HCT116 (cell line): ENCODE results near the gene ACO2.

Experiments
- CTCF ChIP-seq, 3 experiments: fragments of 200-600 bp in 1 of 3; sonication (generic) in 1 of 3; IDR thresholded peaks in 2 of 3; conservative IDR thresholded peaks in 1 of 3; 2 replicates each; pipeline ENCODE4 v1.5.1; 2012 to 2017; ENCODE audit warnings: low read depth in 2 of 3, low read length in 2 of 3, antibody characterized with exemption in 1 of 3, borderline replicate concordance in 1 of 3, control low read depth in 1 of 3, mild to moderate bottlenecking in 1 of 3, mixed read lengths in 1 of 3, mixed run types in 1 of 3, moderate library complexity in 1 of 3; ENCODE audit not compliant: insufficient read depth in 1 of 3
- EZH2 ChIP-seq: fragments of 200-600 bp; sonication (generic); IDR thresholded peaks from 2 replicates; pipeline ENCODE4 v1.6.1; 2017; ENCODE audit warnings: antibody characterized with exemption, mixed run types
- FOSL1 ChIP-seq: IDR thresholded peaks from 2 replicates; pipeline ENCODE4 v1.6.1; 2012; ENCODE audit warnings: low read depth
- JUND ChIP-seq: IDR thresholded peaks from 2 replicates; pipeline ENCODE4 v1.6.1; 2012
- POLR2A ChIP-seq: IDR thresholded peaks from 2 replicates; pipeline ENCODE4 v1.7.0; 2011; ENCODE audit warnings: borderline replicate concordance; ENCODE audit not compliant: insufficient read depth, insufficient read length; ENCODE audit errors: extremely low read depth
- REST ChIP-seq: IDR thresholded peaks from 2 replicates; pipeline ENCODE4 v1.6.1; 2012; ENCODE audit warnings: low read depth
- SIN3A ChIP-seq: IDR thresholded peaks from 2 replicates; pipeline ENCODE4 v1.6.1; 2012; ENCODE audit warnings: low read depth
- TCF7L2 ChIP-seq: IDR thresholded peaks from 2 replicates; pipeline ENCODE4 v1.7.0; 2011; ENCODE audit warnings: borderline replicate concordance, inconsistent platforms; ENCODE audit not compliant: insufficient read depth, insufficient read length; ENCODE audit errors: extremely low read depth
- ZNF274 ChIP-seq: fragments of 200-500 bp; sonication (Bioruptor generic); IDR thresholded peaks from 2 replicates; pipeline ENCODE4 v1.6.1; 2014; ENCODE audit warnings: mild to moderate bottlenecking, low read depth, low read length, inconsistent platforms

- TF ChIP-seq REST (no peak), POLR2A (no peak), SIN3A (no peak), CTCF (IDR thresholded peaks at IDR 0.05 in 2 of 3, conservative IDR thresholded peaks at IDR 0.05 in 1 of 3; ENCODE audit: borderline replicate concordance in 1 of 3, insufficient read depth in 1 of 3, low read depth in 2 of 3, low read length in 2 of 3) (no peak), JUND (no peak; the same call in 1 of the 2 replicates), ZNF274 (no peak), EZH2 (no peak), TCF7L2 (no peak), FOSL1 (no peak)
These were observed 56.0 kb downstream of the ACO2 start for GRCh38 chr22:41524809-41525449.
